ENCODE data around the gene SH2D3A. TPM values are rescaled to one million over a fixed set of nuclear protein-coding genes. Genes with fewer than 3 reads are reported as not detected.

The SH2D3A gene
- total RNA-seq, 1 experiment from 2014 or later, result 17.9 TPM

DNA sequence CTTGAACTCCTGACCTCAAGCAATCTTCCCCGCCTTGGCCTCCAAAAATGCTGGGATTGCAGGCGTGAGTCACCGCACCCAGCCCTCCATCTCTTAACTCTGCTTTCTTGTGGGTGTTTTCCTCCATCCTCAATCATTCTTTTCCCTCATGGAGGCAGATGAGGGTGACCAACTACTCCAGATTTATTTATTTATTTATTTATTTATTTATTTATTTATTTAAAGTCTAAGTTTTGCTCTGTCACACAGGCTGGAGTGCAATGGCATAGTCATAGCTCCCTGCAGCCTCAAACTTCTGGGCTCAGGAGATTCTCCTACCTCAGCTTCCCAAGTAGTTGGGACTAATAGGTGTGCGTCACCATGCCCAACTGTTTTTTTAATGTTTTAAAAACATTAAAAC is 20.2 kb upstream of the SH2D3A start:
- H2BK5ac ChIP-seq (ENCODE audit: insufficient read length, low read length), result no peak overlapping the region
- H3K9me3 ChIP-seq (ENCODE audit: control insufficient read depth, low read depth, low read length), result peaks cover 17% of the 10 kb centered on the region
- H3K4me1 ChIP-seq (ENCODE audit: insufficient read depth, low read length), result no peaks in the 10 kb centered on the region
- Mint-ChIP-seq H3K9me3 (peaks cover 24 to 69% of the 10 kb centered on the region in 2 experiments), H3K36me3 (ENCODE audit: insufficient read depth in 1 of 3, low read depth in 3 of 3) (peaks cover 0 to 11% (median 11%) of the 10 kb centered on the region in 3 experiments; a peak in 4 of 7 replicates), H3K27me3 (ENCODE audit: low read depth) (peaks cover 14% of the 10 kb centered on the region; the same call in 1 of the 2 replicates), H3K4me1 (no peaks in the 10 kb centered on the region), H3K4me3 (no peak overlapping the region), H3K27ac (no peak overlapping the region)
- H2BK20ac ChIP-seq (ENCODE audit: low read depth, low read length, poor library complexity, severe bottlenecking), result no peak overlapping the region
- H2BK120ac ChIP-seq (ENCODE audit: low read depth, low read length, poor library complexity, severe bottlenecking), result no peak overlapping the region
- H3K56ac ChIP-seq (ENCODE audit: insufficient read length, low read depth, low read length), result no peak overlapping the region
- H3T11ph ChIP-seq (ENCODE audit: low read length), result no peak overlapping the region
- no peak overlapping the region for H4K5ac ChIP-seq (ENCODE audit: insufficient read length, low read depth, low read length)
- no peak overlapping the region for H3K4me2 ChIP-seq (ENCODE audit: insufficient read depth, insufficient read length, low read length)
- H2BK15ac ChIP-seq (ENCODE audit: low read depth, low read length), result no peak overlapping the region
- H3K18ac ChIP-seq (ENCODE audit: insufficient read length, low read depth, low read length), result no peak overlapping the region
- no CpG with 5 or more reads among the region's 4 CpGs for WGBS (ENCODE audit: extremely low coverage, insufficient read length, low lambda C conversion rate)
- no peaks in the 10 kb centered on the region for H3K79me1 ChIP-seq (ENCODE audit: insufficient read depth, low read depth, low read length, poor library complexity, severe bottlenecking)
- no peak overlapping the region for H3K14ac ChIP-seq (ENCODE audit: insufficient read depth, low read length)
- no peaks in the 10 kb centered on the region for H3K79me2 ChIP-seq (ENCODE audit: insufficient read depth, low read length)
- H3K23ac ChIP-seq (ENCODE audit: insufficient read length, low read depth, low read length), result no peak overlapping the region
- no peaks in the 10 kb centered on the region for H3K27me3 ChIP-seq (ENCODE audit: insufficient read depth, low read length)
- no peak overlapping the region for H2AK5ac ChIP-seq (ENCODE audit: insufficient read length, low read length)
- H3K9ac ChIP-seq (ENCODE audit: extremely low read depth, insufficient read length, low read length), result no peak overlapping the region
- H3K4ac ChIP-seq (ENCODE audit: low read depth, low read length), result no peak overlapping the region
- TF ChIP-seq, protein P1, sequence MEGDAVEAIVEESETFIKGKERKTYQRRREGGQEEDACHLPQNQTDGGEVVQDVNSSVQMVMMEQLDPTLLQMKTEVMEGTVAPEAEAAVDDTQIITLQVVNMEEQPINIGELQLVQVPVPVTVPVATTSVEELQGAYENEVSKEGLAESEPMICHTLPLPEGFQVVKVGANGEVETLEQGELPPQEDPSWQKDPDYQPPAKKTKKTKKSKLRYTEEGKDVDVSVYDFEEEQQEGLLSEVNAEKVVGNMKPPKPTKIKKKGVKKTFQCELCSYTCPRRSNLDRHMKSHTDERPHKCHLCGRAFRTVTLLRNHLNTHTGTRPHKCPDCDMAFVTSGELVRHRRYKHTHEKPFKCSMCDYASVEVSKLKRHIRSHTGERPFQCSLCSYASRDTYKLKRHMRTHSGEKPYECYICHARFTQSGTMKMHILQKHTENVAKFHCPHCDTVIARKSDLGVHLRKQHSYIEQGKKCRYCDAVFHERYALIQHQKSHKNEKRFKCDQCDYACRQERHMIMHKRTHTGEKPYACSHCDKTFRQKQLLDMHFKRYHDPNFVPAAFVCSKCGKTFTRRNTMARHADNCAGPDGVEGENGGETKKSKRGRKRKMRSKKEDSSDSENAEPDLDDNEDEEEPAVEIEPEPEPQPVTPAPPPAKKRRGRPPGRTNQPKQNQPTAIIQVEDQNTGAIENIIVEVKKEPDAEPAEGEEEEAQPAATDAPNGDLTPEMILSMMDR (conservative IDR thresholded peaks at IDR 0.05), result no peak
- H2AFZ ChIP-seq (ENCODE audit: low read length), result no peak overlapping the region
- no peak for DNase-seq
- H3K23me2 ChIP-seq (ENCODE audit: insufficient read length, low read depth, low read length, poor library complexity, severe bottlenecking), result no peaks in the 10 kb centered on the region
- no peak overlapping the region for H4K91ac ChIP-seq (ENCODE audit: insufficient read length, low read depth, low read length)
- H4K8ac ChIP-seq (replicated peaks; ENCODE audit: insufficient read length, low read depth, low read length), result no peak overlapping the region
- no peaks in the 10 kb centered on the region for H4K20me1 ChIP-seq (ENCODE audit: control insufficient read depth, insufficient read depth, insufficient read length)
- H3K27ac ChIP-seq (ENCODE audit: insufficient read length, low read depth, low read length), result no peak overlapping the region
- H2BK12ac ChIP-seq (ENCODE audit: insufficient read length, low read depth, low read length), result no peak overlapping the region
